ENCODE results near the gene SUGP2. TPM values are rescaled to one million over a fixed set of nuclear protein-coding genes. Genes with fewer than 3 reads are reported as not detected.

SUGP2 gene
- total RNA-seq, 1 donor from 2014 or later, result 129 TPM

- Mint-ChIP-seq H3K27me3 (ENCODE audit: low read depth) (no peaks in the 10 kb centered on the region), H3K4me1 (ENCODE audit: low read depth) (no peaks in the 10 kb centered on the region), H3K9me3 (no peaks in the 10 kb centered on the region), H3K4me3 (ENCODE audit: low read depth) (no peak overlapping the region), H3K27ac (no peak overlapping the region), H3K36me3 (ENCODE audit: low read depth) (peaks cover 47% of the 10 kb centered on the region)
- no peak for DNase-seq (ENCODE audit: low spot score)
- intact Hi-C loops (cut with micrococcal nuclease), result no loop called here
Measured at GRCh38 chr19:19055701-19056100, 22.4 kb upstream of the SUGP2 start.

- peaks cover 49% of the 10 kb centered on the region for H3K36me3 Mint-ChIP-seq (ENCODE audit: low read depth)
- H3K9me3 Mint-ChIP-seq, result no peaks in the 10 kb centered on the region
- intact Hi-C loops (cut with micrococcal nuclease), result no loop called here
- no peaks in the 10 kb centered on the region for H3K4me1 Mint-ChIP-seq (ENCODE audit: low read depth)
- DNase-seq (ENCODE audit: low spot score), result no peak
- H3K4me3 Mint-ChIP-seq (ENCODE audit: low read depth), result no peak overlapping the region
- H3K27ac Mint-ChIP-seq, result no peak overlapping the region
- no peaks in the 10 kb centered on the region for H3K27me3 Mint-ChIP-seq (ENCODE audit: low read depth)
Measured at GRCh38 chr19:19054939-19055440, 21.7 kb upstream of the SUGP2 start.

- H3K9me3 Mint-ChIP-seq, result no peaks in the 10 kb centered on the region
- intact Hi-C loops (cut with micrococcal nuclease), result no loop called here
Measured at GRCh38 chr19:19054315-19054938, 21.1 kb upstream of the SUGP2 start.

GRCh38 chr19:19053508-19054314, 20.4 kb upstream of the SUGP2 start:
- intact Hi-C loops (cut with micrococcal nuclease), result no loop called here
- peaks cover 41% of the 10 kb centered on the region for H3K36me3 Mint-ChIP-seq (ENCODE audit: low read depth)
- H3K4me3 Mint-ChIP-seq (ENCODE audit: low read depth), result no peak overlapping the region
- DNase-seq (ENCODE audit: low spot score), result no peak
- H3K27ac Mint-ChIP-seq, result no peak overlapping the region
- no peaks in the 10 kb centered on the region for H3K27me3 Mint-ChIP-seq (ENCODE audit: low read depth)
- no peaks in the 10 kb centered on the region for H3K9me3 Mint-ChIP-seq
- no peaks in the 10 kb centered on the region for H3K4me1 Mint-ChIP-seq (ENCODE audit: low read depth)

More at GRCh38 chr19:19054315-19054938, 21.1 kb upstream of the SUGP2 start:
- Mint-ChIP-seq H3K4me1 (ENCODE audit: low read depth) (no peaks in the 10 kb centered on the region), H3K4me3 (ENCODE audit: low read depth) (no peak overlapping the region), H3K27me3 (ENCODE audit: low read depth) (no peaks in the 10 kb centered on the region), H3K36me3 (ENCODE audit: low read depth) (peaks cover 44% of the 10 kb centered on the region), H3K27ac (no peak overlapping the region)
- no peak for DNase-seq (ENCODE audit: low spot score)

- H3K27ac Mint-ChIP-seq, result no peak overlapping the region
Measured at GRCh38 chr19:19052921-19053320, 19.6 kb upstream of the SUGP2 start.

GRCh38 chr19:19051478-19052213, 18.3 kb upstream of the SUGP2 start:
- no peak overlapping the region for H3K4me3 Mint-ChIP-seq (ENCODE audit: low read depth)
- H3K36me3 Mint-ChIP-seq (ENCODE audit: low read depth), result peaks cover 48% of the 10 kb centered on the region
- no peaks in the 10 kb centered on the region for H3K27me3 Mint-ChIP-seq (ENCODE audit: low read depth)
- DNase-seq (ENCODE audit: low spot score), result no peak
- no peak overlapping the region for H3K27ac Mint-ChIP-seq
- intact Hi-C loops (cut with micrococcal nuclease), result no loop called here
- no peaks in the 10 kb centered on the region for H3K4me1 Mint-ChIP-seq (ENCODE audit: low read depth)
- no peaks in the 10 kb centered on the region for H3K9me3 Mint-ChIP-seq

More at GRCh38 chr19:19052921-19053320, 19.6 kb upstream of the SUGP2 start:
- DNase-seq (ENCODE audit: low spot score), result no peak
- intact Hi-C loops (cut with micrococcal nuclease), result no loop called here
- H3K9me3 Mint-ChIP-seq, result no peaks in the 10 kb centered on the region
- no peaks in the 10 kb centered on the region for H3K27me3 Mint-ChIP-seq (ENCODE audit: low read depth)
- H3K4me3 Mint-ChIP-seq (ENCODE audit: low read depth), result no peak overlapping the region
- peaks cover 36% of the 10 kb centered on the region for H3K36me3 Mint-ChIP-seq (ENCODE audit: low read depth)
- no peaks in the 10 kb centered on the region for H3K4me1 Mint-ChIP-seq (ENCODE audit: low read depth)

- H3K9me3 Mint-ChIP-seq, result no peaks in the 10 kb centered on the region
- peaks cover 51% of the 10 kb centered on the region for H3K36me3 Mint-ChIP-seq (ENCODE audit: low read depth)
- no peak overlapping the region for H3K27ac Mint-ChIP-seq
- no peak overlapping the region for H3K4me3 Mint-ChIP-seq (ENCODE audit: low read depth)
- H3K27me3 Mint-ChIP-seq (ENCODE audit: low read depth), result no peaks in the 10 kb centered on the region
- H3K4me1 Mint-ChIP-seq (ENCODE audit: low read depth), result no peaks in the 10 kb centered on the region
- no peak for DNase-seq (ENCODE audit: low spot score)
- intact Hi-C loops (cut with micrococcal nuclease), result no loop called here
Measured at GRCh38 chr19:19050731-19051130, 17.4 kb upstream of the SUGP2 start.

- Mint-ChIP-seq H3K36me3 (ENCODE audit: low read depth) (peaks cover 49% of the 10 kb centered on the region), H3K9me3 (no peaks in the 10 kb centered on the region), H3K4me1 (ENCODE audit: low read depth) (no peaks in the 10 kb centered on the region), H3K4me3 (ENCODE audit: low read depth) (no peak overlapping the region), H3K27ac (no peak overlapping the region), H3K27me3 (ENCODE audit: low read depth) (no peaks in the 10 kb centered on the region)
- no peak for DNase-seq (ENCODE audit: low spot score)
- intact Hi-C loops (cut with micrococcal nuclease), result no loop called here
Measured at GRCh38 chr19:19050104-19050503, 16.8 kb upstream of the SUGP2 start.

GRCh38 chr19:19049406-19049805, 16.1 kb upstream of the SUGP2 start:
- intact Hi-C loops (cut with micrococcal nuclease), result no loop called here
- H3K4me3 Mint-ChIP-seq (ENCODE audit: low read depth), result no peak overlapping the region
- no peak overlapping the region for H3K27ac Mint-ChIP-seq
- H3K4me1 Mint-ChIP-seq (ENCODE audit: low read depth), result no peaks in the 10 kb centered on the region
- DNase-seq (ENCODE audit: low spot score), result no peak
- no peaks in the 10 kb centered on the region for H3K9me3 Mint-ChIP-seq
- H3K27me3 Mint-ChIP-seq (ENCODE audit: low read depth), result no peaks in the 10 kb centered on the region
- H3K36me3 Mint-ChIP-seq (ENCODE audit: low read depth), result peaks cover 50% of the 10 kb centered on the region

GRCh38 chr19:19043881-19044280, 10.6 kb upstream of the SUGP2 start:
- DNase-seq (ENCODE audit: low spot score), result no peak
- Mint-ChIP-seq H3K4me1 (ENCODE audit: low read depth) (peaks cover 15% of the 10 kb centered on the region), H3K36me3 (ENCODE audit: low read depth) (peaks cover 43% of the 10 kb centered on the region), H3K27ac (no peak overlapping the region), H3K9me3 (no peaks in the 10 kb centered on the region), H3K4me3 (ENCODE audit: low read depth) (no peak overlapping the region), H3K27me3 (ENCODE audit: low read depth) (no peaks in the 10 kb centered on the region)
- intact Hi-C loops (cut with micrococcal nuclease), result no loop called here

GRCh38 chr19:19043481-19043880, 10.2 kb upstream of the SUGP2 start:
- H3K4me3 Mint-ChIP-seq (ENCODE audit: low read depth), result no peak overlapping the region
- H3K9me3 Mint-ChIP-seq, result no peaks in the 10 kb centered on the region
- peaks cover 15% of the 10 kb centered on the region for H3K4me1 Mint-ChIP-seq (ENCODE audit: low read depth)
- intact Hi-C loops (cut with micrococcal nuclease), result no loop called here
- peaks cover 46% of the 10 kb centered on the region for H3K36me3 Mint-ChIP-seq (ENCODE audit: low read depth)
- H3K27me3 Mint-ChIP-seq (ENCODE audit: low read depth), result no peaks in the 10 kb centered on the region
- no peak overlapping the region for H3K27ac Mint-ChIP-seq
- no peak for DNase-seq (ENCODE audit: low spot score)

- Mint-ChIP-seq H3K9me3 (no peaks in the 10 kb centered on the region), H3K4me3 (ENCODE audit: low read depth) (no peak overlapping the region), H3K27me3 (ENCODE audit: low read depth) (no peaks in the 10 kb centered on the region), H3K4me1 (ENCODE audit: low read depth) (peaks cover 15% of the 10 kb centered on the region), H3K36me3 (ENCODE audit: low read depth) (peaks cover 47% of the 10 kb centered on the region), H3K27ac (no peak overlapping the region)
- no peak for DNase-seq (ENCODE audit: low spot score)
- intact Hi-C loops (cut with micrococcal nuclease), result no loop called here
Measured at GRCh38 chr19:19042732-19043280, 9.5 kb upstream of the SUGP2 start.

All from activated T-helper 2 cell treated with anti-CD3 and anti-CD28 coated beads, Interferon-gamma antibody, Interleukin-2, Interleukin-4, amounts not matched to agents 10 μg/mL and 5 μg/mL and 100 μg/mL, durations not matched to agents 14 hours and 24 hours and 36 hours (primary cell).